GM21528 (cell line): ENCODE measurements around the gene EML3.
"Not testable (repeated sequence)": the region's sequence is repeated elsewhere in the genome, so short reads cannot be mapped to it uniquely, and the experiment has no call there.

ENCODE experiments used
- ATAC-seq: cut with Tn5 transposase; IDR thresholded peaks from one replicate; pipeline ENCODE4 v1.9.1; 2021; ENCODE audit warnings: mild to moderate bottlenecking, moderate library complexity; ENCODE audit not compliant: unreplicated experiment, low FRiP score

EML3 gene

DNA sequence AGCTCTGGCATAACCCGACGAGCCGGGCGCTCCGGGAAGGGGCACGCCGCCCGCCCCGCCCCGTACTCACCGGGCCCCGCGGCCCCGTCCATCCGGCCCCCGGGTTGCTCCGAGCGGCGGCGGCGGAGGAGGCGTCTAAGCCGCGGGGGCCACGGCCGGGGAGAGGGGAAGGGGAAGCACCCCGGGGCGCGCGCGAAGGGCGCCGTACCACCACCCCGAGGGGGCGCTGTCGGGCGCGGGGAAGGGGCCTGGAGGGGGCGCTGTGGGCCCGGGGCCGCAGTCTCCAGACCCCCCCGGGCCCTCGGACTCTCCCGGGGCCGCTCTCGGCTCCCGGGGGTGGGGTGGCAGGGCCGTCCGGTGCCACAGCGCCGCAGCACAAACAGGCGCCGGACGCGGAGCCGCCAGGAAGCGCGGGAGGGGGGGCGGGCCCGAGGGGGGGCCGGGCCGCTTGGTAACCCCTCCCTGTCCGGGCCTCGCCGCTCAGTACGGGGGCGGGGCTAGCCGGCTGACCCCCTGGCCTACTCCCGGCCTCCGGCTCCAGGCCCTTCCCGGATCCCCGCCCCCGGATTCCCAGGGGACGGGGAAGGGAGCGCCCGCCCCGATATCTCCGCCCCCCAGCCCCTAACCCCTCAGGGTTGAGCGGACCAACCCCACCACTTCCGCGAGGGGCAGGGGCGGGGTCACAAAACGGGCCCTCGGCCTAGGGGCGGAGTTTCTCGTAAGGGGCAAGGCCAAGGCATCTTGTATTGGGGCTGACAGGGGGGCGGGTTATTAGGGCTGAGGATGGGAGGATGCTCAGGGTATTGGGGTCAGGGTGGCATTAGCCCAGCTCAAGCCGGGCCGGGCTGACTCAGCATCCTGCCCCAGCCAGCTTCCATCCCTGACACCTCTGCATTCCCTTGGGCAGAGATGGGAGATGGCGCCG is at the start of gene EML3, which contains the start of gene ROM1:
EML3 (minus strand) TSS at position 410 of the 925 bp plus-strand sequence; CDS start at position 92, 318 bp downstream.
ROM1 (plus strand) TSS at position 892 of the 925 bp plus-strand sequence; CDS start at position 917, 25 bp downstream.
- peak; percentile 59 for ATAC-seq

- no peak for ATAC-seq
Measured at GRCh38 chr11:62656796-62657429, 44.3 kb upstream of the EML3 start.

DNA sequence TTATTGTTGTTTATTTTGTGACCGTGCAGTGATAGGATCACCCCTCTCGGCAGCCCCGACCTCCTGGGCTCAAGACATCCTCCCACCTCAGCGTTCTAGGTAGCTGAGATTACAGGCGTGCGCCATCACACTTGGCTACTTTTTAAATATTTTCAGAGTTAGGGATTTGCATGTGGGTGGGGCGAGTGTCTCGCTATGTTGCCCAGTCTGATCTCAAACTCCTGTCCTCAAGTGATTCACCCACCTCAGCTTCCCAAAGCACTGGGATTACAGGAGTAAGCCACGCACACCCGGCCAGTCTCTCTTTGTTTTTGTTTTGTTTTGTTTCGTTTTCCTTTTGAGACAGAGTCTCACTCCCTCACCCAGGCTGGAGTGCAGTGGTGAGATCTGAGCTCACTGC is 41.7 kb upstream of the EML3 start:
- ATAC-seq, result no peak

GRCh38 chr11:62652161-62653006 is 39.8 kb upstream of the EML3 start:
- peak; percentile 5 for ATAC-seq

DNA sequence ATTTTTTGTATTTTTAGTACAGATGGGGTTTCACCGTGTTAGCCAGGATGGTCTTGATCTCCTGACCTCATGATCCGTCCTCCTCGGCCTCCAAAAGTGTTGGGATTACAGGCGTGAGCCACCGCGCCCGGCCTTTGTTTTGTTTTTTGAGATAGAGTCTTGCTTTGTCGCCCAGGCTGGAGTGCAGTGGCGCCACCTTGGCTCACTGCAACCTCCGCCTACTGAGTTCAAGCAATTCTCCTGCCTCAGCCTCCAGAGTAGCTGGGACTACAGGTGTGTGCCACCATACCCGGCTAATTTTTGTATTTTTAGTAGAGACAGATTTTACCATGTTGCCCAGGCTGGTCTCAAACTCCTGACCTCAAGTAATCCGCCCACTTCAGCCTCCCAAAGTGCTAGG is 37.7 kb upstream of the EML3 start:
- ATAC-seq, result not testable (repeated sequence)

- ATAC-seq, result no peak
Measured at GRCh38 chr11:62649486-62649885, 36.9 kb upstream of the EML3 start.

DNA sequence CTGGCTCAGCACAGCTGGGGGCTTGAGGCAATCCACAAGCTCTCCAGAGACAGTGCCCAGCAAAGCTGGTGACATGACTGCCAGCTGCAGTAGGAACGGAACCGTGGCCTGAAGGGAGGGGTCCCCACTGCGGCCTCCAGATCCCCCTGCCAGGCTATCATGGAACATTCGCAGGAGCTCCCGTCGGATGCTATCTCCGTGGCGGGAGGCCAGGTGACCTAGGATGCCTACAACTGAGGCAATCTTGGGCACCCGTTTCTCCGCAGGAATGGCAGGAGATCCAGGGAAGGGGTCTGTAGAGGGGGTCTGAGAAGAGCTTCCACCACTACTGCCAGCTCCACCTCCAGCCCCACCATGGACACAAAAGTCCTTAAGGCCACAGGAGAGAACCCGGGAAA is 36.4 kb upstream of the EML3 start:
- no peak for ATAC-seq

- ATAC-seq, result no peak
Measured at GRCh38 chr11:62648185-62648966, 35.8 kb upstream of the EML3 start.

GRCh38 chr11:62647609-62648005 is 35.0 kb upstream of the EML3 start:
- no peak for ATAC-seq

DNA sequence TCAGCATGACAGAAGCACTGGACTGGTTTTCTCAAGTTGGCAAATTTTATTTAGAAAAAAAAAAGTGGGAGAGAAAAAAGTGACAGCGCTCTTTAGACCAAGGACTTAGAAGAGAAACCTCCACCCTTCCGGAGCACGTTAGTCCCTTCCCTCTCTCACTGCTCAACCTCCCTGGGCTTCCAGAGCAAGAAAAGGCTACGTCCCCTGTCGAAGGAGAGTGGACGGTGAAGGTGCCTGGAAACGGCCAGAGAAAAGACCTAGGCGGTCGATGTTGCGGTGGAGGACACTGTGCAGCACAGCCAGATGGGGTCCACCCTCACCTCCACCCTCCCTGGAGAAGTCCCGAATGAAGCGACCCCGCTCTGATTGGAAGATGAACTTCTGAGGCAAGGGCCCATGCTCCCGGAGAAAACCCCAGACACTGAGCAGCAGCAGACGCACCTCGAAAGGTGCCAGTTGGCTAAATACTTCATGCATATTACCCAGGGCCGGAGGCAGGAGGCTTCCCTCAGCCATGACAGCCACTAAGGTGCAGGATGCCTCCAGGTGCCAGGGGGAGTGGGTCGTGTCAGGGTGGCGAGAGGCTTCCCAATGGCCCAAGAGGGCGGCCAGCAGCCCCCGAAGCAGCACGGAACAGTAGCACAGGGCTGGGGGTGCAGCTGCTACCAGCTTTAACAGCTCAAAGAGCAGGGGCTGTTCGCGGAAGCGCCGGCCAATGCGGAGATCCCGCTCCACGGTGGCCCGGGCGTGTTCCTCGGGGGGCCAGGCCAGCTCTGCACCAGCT is 34.4 kb upstream of the EML3 start:
- no peak for ATAC-seq

DNA sequence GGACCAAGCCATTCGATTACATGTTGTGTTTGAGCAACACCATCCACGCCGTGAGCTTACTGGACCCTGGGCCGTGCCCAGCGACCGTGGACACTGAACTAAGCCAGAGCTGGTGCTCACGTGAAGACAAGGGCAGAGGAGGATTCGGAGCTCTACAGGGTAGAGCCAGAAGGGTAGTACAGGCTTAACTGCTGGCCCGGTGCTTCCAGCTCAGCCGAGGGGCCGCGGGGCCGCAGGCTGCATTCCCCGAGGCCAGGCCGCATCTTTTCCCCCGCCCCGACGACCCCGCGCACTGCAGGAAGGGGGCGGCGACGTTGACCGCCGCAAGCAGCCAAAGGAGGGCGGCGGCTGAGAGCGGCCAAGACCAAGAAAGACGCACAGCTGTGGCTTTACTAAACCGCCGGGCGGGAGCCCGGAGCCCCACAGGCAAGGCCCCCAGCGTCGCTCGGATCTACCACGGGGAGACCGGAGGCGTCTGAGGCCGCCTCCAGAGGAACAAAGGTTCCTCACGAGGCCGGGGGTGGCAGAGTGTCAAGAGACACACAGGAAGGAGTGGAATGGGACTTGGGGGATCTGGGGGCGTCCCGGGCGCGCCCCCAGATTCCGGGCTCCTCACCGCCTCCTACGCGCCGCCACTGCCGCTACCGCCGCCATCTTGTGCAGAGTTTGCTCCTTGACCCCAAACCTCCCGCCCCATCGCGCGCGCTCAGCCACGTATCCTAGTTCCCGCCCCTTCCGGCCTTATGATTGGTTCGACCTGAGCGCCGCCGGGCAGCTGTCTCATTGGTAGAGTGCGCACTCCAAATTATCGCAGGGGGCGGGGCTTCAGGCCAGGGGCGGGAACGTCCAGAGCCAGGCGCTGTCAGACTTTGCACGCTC is 33.6 kb upstream of the EML3 start, which contains the start of gene GANAB:
GANAB (minus strand) TSS at position 668 of the 879 bp plus-strand sequence; CDS start at position 654, 14 bp downstream.
- ATAC-seq, result peak; percentile 82

DNA sequence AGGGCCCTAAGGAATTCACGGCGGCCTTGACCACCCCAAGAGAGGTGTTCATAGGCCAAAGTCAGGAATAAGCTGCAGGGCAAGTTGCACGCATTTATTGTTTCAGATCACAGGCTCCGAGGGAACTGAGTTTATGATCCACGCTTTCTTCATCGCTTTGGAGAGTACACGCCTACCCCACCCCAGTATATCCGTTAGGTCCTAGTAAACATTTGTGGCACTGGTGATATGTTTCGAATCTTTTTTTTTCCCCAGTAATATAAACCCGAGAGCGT is 33.0 kb upstream of the EML3 start:
- ATAC-seq, result no peak

- ATAC-seq, result no peak
Measured at GRCh38 chr11:62644220-62644619, 31.6 kb upstream of the EML3 start.

DNA sequence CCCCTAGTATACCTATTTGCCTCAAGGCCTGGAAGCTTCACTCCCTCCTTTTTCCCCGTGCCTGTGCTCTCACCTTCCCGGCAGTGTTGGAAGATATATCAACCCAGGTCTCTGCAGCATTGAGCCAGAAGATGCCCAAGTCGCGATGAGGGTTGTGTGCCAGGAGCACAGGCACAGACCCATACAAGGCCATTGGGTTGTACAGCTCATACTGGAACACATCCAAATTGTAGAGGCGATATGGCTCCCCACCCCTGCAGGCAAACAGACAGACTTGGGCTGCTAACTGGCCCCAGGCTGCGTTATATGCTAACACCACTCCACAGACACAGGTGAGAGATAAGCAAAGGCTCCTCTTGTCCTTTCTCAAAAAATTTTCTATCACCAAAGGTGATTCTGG is 19.9 kb upstream of the EML3 start:
- no peak for ATAC-seq

DNA sequence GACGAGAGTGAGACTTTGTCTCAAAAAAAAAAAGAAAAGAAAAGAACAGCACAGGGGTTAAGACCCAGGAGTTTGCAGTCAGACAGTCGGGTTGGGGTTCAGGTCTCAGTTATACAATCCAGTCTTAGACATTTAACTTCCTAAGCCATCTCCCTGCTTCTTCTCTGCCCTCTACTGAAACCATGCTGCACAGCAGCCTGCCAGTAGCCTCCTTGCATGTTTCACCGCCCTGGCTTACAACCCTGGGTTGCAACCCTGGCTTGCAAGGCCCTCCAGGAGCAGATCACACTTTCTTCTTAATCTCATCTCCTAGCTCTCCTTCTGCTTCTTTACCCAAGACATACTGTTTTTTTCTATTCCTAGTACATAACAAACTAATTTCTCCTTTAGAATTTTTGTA is 15.1 kb upstream of the EML3 start:
- no peak for ATAC-seq

DNA sequence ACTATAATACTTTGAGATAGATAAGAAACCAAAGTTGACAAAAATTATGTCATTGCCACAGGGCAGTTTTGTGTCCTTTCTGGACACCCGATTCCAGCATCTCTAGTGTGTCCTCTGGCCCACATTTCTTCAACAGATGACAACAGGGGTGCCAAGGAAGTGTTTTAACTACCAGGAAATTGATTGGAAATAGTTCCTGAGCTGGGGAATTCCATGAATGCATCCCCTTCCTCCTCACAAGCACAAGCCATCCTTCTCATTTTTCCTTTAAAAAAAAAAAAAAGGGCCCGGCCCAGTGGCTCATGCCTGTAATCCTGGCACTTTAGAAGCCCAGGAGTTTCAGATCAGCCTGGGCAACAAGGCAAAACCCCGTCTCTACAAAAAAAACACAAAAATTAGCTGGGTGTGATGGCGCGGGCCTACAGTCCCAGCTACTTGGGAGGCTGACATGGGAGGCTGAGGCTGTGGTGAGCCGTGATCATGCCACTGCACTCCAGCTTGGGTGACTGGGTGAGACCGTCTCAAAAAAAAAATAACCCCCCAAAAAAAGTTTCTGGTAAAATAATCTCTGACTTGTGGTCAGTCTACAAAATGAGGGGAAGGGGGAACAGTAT is 10.0 kb upstream of the EML3 start:
- no peak for ATAC-seq

DNA sequence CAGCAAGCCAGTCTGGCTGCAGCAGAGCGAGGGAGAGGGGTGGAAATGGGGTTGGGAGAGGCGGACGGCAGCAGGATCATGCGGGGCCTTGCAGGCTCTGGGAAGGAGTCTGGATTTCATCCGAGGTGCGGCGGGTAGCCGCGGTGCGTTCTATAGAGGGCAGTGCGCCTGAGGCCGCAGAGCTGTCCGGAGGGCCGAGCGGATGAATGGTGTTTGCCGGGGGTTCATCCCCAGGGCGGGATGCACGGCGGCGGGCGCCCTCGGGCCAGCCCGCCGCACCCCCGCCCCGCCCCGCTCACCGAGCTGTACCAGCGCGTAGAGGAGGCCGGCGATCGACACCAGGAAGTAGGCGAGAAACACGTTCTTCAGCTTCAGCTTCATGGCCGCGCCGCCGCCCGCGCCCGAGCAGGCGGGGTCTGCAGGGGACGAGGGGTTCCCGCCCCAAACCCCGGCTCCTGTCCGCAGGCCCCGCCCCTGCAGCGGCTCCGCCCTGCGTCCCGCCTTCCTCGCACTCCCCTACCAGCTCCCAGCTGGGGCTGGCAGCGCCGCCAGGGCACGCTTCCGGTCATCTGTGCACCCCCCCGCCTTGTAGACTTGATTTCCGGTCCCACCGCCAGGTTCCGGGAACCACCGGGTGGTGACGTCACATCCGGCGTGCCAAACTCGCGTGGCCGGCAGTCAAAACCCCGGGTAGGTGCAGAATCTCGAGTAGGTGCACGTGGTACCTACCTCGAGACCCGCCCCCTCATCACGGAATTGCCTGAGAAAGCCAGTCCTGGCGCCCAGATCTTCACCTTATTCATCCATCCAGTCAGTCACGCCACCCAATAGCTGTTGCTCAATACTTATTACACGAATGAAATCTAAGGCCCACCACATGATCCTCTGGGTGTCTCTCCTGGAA is 9.2 kb upstream of the EML3 start, which contains the start of gene B3GAT3:
B3GAT3 (minus strand) TSS at position 420 of the 904 bp plus-strand sequence; CDS start at position 381, 39 bp downstream.
- peak; percentile 85 for ATAC-seq
